Measurements from ENCODE around the gene TCF25. TPM values are rescaled to one million over a fixed set of nuclear protein-coding genes. Genes with fewer than 3 reads are reported as not detected.
A peak's percentile ranks its signal among the peaks of the same experiment; 100 is the strongest.

Gene TCF25
- total RNA-seq, 4 donors from 2014 or later, result 68.9 to 110 (median 85.7) TPM

GRCh38 chr16:89957216-89957785 is 83.9 kb downstream of the TCF25 start:
- ATAC-seq, result no peak
- intact Hi-C loops (cut with DNase I; ENCODE audit: low total_unique reads), result no loop called here
- in situ Hi-C loops (cut with MboI; ENCODE audit: low sequenced_read_pairs in 4 of 4), result no loop called here

GRCh38 chr16:89958068-89958467 is 84.7 kb downstream of the TCF25 start:
- Histone ChIP-seq H3K27me3 (no peaks in the 10 kb centered on the region), H3K4me3 (peak overlapping the region in 1 of 4 donors; percentile 4), H3K36me3 (peaks cover 0 to 40% of the 10 kb centered on the region in 2 donors), H3K4me1 (no peaks in the 10 kb centered on the region), H3K9me3 (no peaks in the 10 kb centered on the region), H3K27ac (no peak overlapping the region)
- TF ChIP-seq CTCF (IDR thresholded peaks at IDR 0.05 in 4 of 5, conservative IDR thresholded peaks at IDR 0.05 in 1 of 5) (no peak), POLR2A (IDR thresholded peaks at IDR 0.05) (no peak)
- in situ Hi-C loops (cut with MboI; ENCODE audit: low sequenced_read_pairs in 4 of 4) (no loop called here), intact Hi-C loops (cut with DNase I; ENCODE audit: low total_unique reads) (no loop called here)
- peak; percentile 45 to 49 for ATAC-seq
- no peak for DNase-seq

More at GRCh38 chr16:89957216-89957785, 83.9 kb downstream of the TCF25 start:
- Histone ChIP-seq H3K27ac (no peak overlapping the region), H3K36me3 (peaks cover 0 to 40% of the 10 kb centered on the region in 2 donors), H3K9me3 (no peaks in the 10 kb centered on the region), H3K4me1 (no peaks in the 10 kb centered on the region), H3K27me3 (no peaks in the 10 kb centered on the region), H3K4me3 (peak overlapping the region in 1 of 4 donors; percentile 4)
- TF ChIP-seq POLR2A (IDR thresholded peaks at IDR 0.05) (no peak), CTCF (IDR thresholded peaks at IDR 0.05 in 4 of 5, conservative IDR thresholded peaks at IDR 0.05 in 1 of 5) (no peak)
- DNase-seq, result no peak

- ATAC-seq (no peak), DNase-seq (no peak)
- intact Hi-C loops (cut with DNase I; ENCODE audit: low total_unique reads), result no loop called here
- no peak overlapping the region for H3K4me3 ChIP-seq
- in situ Hi-C loops (cut with MboI; ENCODE audit: low sequenced_read_pairs in 4 of 4), result no loop called here
- H3K27me3 ChIP-seq, result no peaks in the 10 kb centered on the region
- peaks cover 0 to 40% of the 10 kb centered on the region in 2 donors for H3K36me3 ChIP-seq
- H3K27ac ChIP-seq, result no peak overlapping the region
- H3K9me3 ChIP-seq, result no peaks in the 10 kb centered on the region
- TF ChIP-seq POLR2A (IDR thresholded peaks at IDR 0.05), result no peak
- TF ChIP-seq CTCF (IDR thresholded peaks at IDR 0.05 in 4 of 5, conservative IDR thresholded peaks at IDR 0.05 in 1 of 5), result no peak
- no peaks in the 10 kb centered on the region for H3K4me1 ChIP-seq
Observed at GRCh38 chr16:89958596-89958995, 85.2 kb downstream of the TCF25 start.

GRCh38 chr16:89960966-89961365 is 87.6 kb downstream of the TCF25 start:
- Histone ChIP-seq H3K4me3 (no peak overlapping the region), H3K36me3 (peaks cover 0 to 33% of the 10 kb centered on the region in 2 donors), H3K9me3 (no peaks in the 10 kb centered on the region), H3K4me1 (no peaks in the 10 kb centered on the region), H3K27me3 (no peaks in the 10 kb centered on the region), H3K27ac (no peak overlapping the region)
- ATAC-seq (no peak), DNase-seq (no peak)
- intact Hi-C loops (cut with DNase I; ENCODE audit: low total_unique reads), result no loop called here
- no peak for TF ChIP-seq POLR2A (IDR thresholded peaks at IDR 0.05)
- TF ChIP-seq CTCF (IDR thresholded peaks at IDR 0.05 in 4 of 5, conservative IDR thresholded peaks at IDR 0.05 in 1 of 5), result no peak
- in situ Hi-C loops (cut with MboI; ENCODE audit: low sequenced_read_pairs in 4 of 4), result no loop called here

Other genes with a start within 250 kb of the TCF25 start
- gene CHMP1A, start 215.9 kb upstream of the TCF25 start, total RNA-seq, result 100 to 1,000 TPM in 1 of 4 donors, 10 to 100 TPM in 3; 53.4 to 105 (median 78.8) TPM
- gene SPATA33, start 215.8 kb upstream of the TCF25 start, total RNA-seq, result 1 to 10 TPM; 1.2 to 2.7 (median 2.1) TPM
- gene CDK10, start 186.9 kb upstream of the TCF25 start, total RNA-seq, result 10 to 100 TPM; 16.9 to 26.1 (median 19.7) TPM
- 1 to 10 TPM; 1.3 to 7.5 (median 3.2) TPM for gene SPATA2L, start 171.9 kb upstream of the TCF25 start, total RNA-seq
- gene VPS9D1, start 152.7 kb upstream of the TCF25 start, total RNA-seq, result 1 to 10 TPM; 2.3 to 9.4 (median 3.4) TPM
- 10 to 100 TPM; 11.1 to 13.6 (median 11.5) TPM for gene ZNF276, start 152.1 kb upstream of the TCF25 start, total RNA-seq
- 1 to 10 TPM in 3 of 4 donors, under 1 TPM in 1; 0.53 to 3.5 (median 1.3) TPM for gene FANCA, start 56.9 kb upstream of the TCF25 start, total RNA-seq
- 1 to 10 TPM in 1 of 4 donors, under 1 TPM in 1, not detected in 2; 0.49 to 1.6 TPM for gene SPIRE2, start 45.1 kb upstream of the TCF25 start, total RNA-seq
- gene MC1R, start 45.3 kb downstream of the TCF25 start, total RNA-seq, result 1 to 10 TPM in 2 of 4 donors, under 1 TPM in 2; 0.33 to 1.8 (median 0.92) TPM
- 1 to 10 TPM in 1 of 4 donors, not detected in 3; 1.1 TPM for gene TUBB3, start 49.8 kb downstream of the TCF25 start, total RNA-seq
- 100 to 1,000 TPM in 1 of 4 donors, 10 to 100 TPM in 3; 33.1 to 112 (median 51.4) TPM for gene DEF8, start 75.2 kb downstream of the TCF25 start, total RNA-seq
- 10 to 100 TPM in 3 of 4 donors, 1 to 10 TPM in 1; 9.3 to 25.9 (median 23.7) TPM for gene DBNDD1, start 145.9 kb downstream of the TCF25 start, total RNA-seq
- not detected for gene PRDM7, start 203.7 kb downstream of the TCF25 start, total RNA-seq

All from gastrocnemius medialis (tissue), 4 donors.